B cell (primary cell): ENCODE measurements around the gene SCAMP4. TPM values are rescaled to one million over a fixed set of nuclear protein-coding genes. Genes with fewer than 3 reads are reported as not detected.

Source experiments
- ATAC-seq: fragments of 200-7000 bp; cut with Tn5 transposase; one replicate; pipeline ENCODE4 v1.10.0; 2021; ENCODE audit warnings: low read depth, mild to moderate bottlenecking, moderate number of reproducible peaks, moderate library complexity
- CTCF ChIA-PET: fragments of 350-600 bp; sonication (Branson Sonifier 250); formaldehyde crosslinking; loops from one replicate; lab custom pipeline; 2021; ENCODE audit warnings: antibody characterized with exemption, inconsistent platforms; lab: Charles Lee
- POLR2A ChIA-PET: fragments of 350-600 bp; sonication (Branson Sonifier 250); formaldehyde crosslinking; loops from one replicate; lab custom pipeline; 2021; ENCODE audit warnings: antibody characterized with exemption; lab: Charles Lee
- DNase-seq: peaks from one replicate; pipeline ENCODE4 v3.0.0; 2013
- H2AFZ ChIP-seq: 2 replicates; pipeline ENCODE4 v1.6.1; 2012; ENCODE audit warnings: mild to moderate bottlenecking, low read depth, low read length; ENCODE audit not compliant: insufficient read depth, poor library complexity, severe bottlenecking
- H3K27ac ChIP-seq, 2 donors: 1 replicate in 1 of 2; 2 replicates in 1 of 2; pipeline ENCODE4 v1.5.1; 2012 to 2013; ENCODE audit warnings: low read length in 2 of 2, mild to moderate bottlenecking in 2 of 2, moderate library complexity in 1 of 2
- H3K27me3 ChIP-seq, 4 experiments: fragments of 200-600 bp in 1 of 4; sonication (generic) in 1 of 4; replicated peaks in 1 of 4; 1 replicate in 2 of 4; 2 replicates in 2 of 4; pipeline versions ENCODE4 v1.6.1 to v1.7.0; 2013 to 2016; ENCODE audit warnings: low read length in 3 of 4, mild to moderate bottlenecking in 2 of 4, mixed read lengths in 1 of 4, moderate library complexity in 1 of 4; ENCODE audit not compliant: insufficient read depth in 4 of 4, control insufficient read depth in 3 of 4; ENCODE audit errors: control extremely low read depth in 1 of 4
- H3K36me3 ChIP-seq, 2 experiments: replicated peaks in 1 of 2; 1 replicate in 1 of 2; 2 replicates in 1 of 2; pipeline versions ENCODE4 v1.6.1 to v1.7.1; 2013; ENCODE audit warnings: low read length in 1 of 2; ENCODE audit not compliant: insufficient read depth in 2 of 2, control insufficient read depth in 1 of 2; ENCODE audit errors: control extremely low read depth in 1 of 2, extremely low read depth in 1 of 2
- H3K4me1 ChIP-seq, 2 donors: fragments of 200-600 bp in 1 of 2; sonication (generic) in 1 of 2; 1 replicate in 1 of 2; 2 replicates in 1 of 2; pipeline versions ENCODE4 v1.5.1 to v1.6.1; 2013 to 2017; ENCODE audit warnings: low read length in 2 of 2; ENCODE audit not compliant: control insufficient read depth in 2 of 2, insufficient read depth in 2 of 2
- H3K4me2 ChIP-seq: replicated peaks from 2 replicates; pipeline ENCODE3; 2012; ENCODE audit warnings: mild to moderate bottlenecking, low read depth, low read length; ENCODE audit not compliant: poor library complexity, severe bottlenecking
- H3K4me3 ChIP-seq, 5 experiments: fragments of 200-600 bp in 1 of 5; sonication (generic) in 1 of 5; 1 replicate in 3 of 5; 2 replicates in 2 of 5; pipeline versions ENCODE4 v1.5.1 to v1.7.0; 2011 to 2016; ENCODE audit warnings: low read length in 4 of 5, mild to moderate bottlenecking in 4 of 5, low read depth in 2 of 5, control low read depth in 1 of 5, moderate library complexity in 1 of 5; ENCODE audit not compliant: insufficient read depth in 1 of 5; ENCODE audit errors: control extremely low read depth in 1 of 5, extremely low read depth in 1 of 5
- H3K79me2 ChIP-seq: fragments of 200-600 bp; sonication (generic); one replicate; pipeline ENCODE4 v1.6.0; 2016; ENCODE audit warnings: low read length; ENCODE audit not compliant: control insufficient read depth, insufficient read depth
- H3K9ac ChIP-seq: fragments of 200-600 bp; sonication (generic); 2 replicates; pipeline ENCODE4 v1.6.1; 2017; ENCODE audit warnings: mild to moderate bottlenecking, low read length, moderate library complexity
- H3K9me3 ChIP-seq, 3 donors: one replicate each; pipeline versions ENCODE4 v1.6.1 to v1.7.1; 2013; ENCODE audit warnings: low read length in 2 of 3; ENCODE audit not compliant: control insufficient read depth in 2 of 3, insufficient read depth in 1 of 3; ENCODE audit errors: control extremely low read depth in 1 of 3
- H4K20me1 ChIP-seq: 2 replicates; pipeline ENCODE4 v1.6.0; 2012; ENCODE audit warnings: mild to moderate bottlenecking, low read length; ENCODE audit not compliant: insufficient read depth, control insufficient read depth, poor library complexity, severe bottlenecking
- H3K27ac Mint-ChIP-seq: one replicate; pipeline ENCODE4 v1.8.0; 2021; ENCODE audit warnings: mixed read lengths
- H3K27me3 Mint-ChIP-seq: one replicate; pipeline ENCODE4 v1.8.0; 2021; ENCODE audit warnings: mixed read lengths
- H3K4me1 Mint-ChIP-seq: one replicate; pipeline ENCODE4 v1.8.0; 2021; ENCODE audit warnings: mixed read lengths
- H3K4me3 Mint-ChIP-seq: one replicate; pipeline ENCODE4 v1.8.0; 2021; ENCODE audit warnings: mixed read lengths
- H3K9me3 Mint-ChIP-seq: one replicate; pipeline ENCODE4 v1.8.0; 2022; ENCODE audit warnings: mixed read lengths; ENCODE audit not compliant: insufficient read depth
- EZH2 ChIP-seq: IDR thresholded peaks from 2 replicates; pipeline ENCODE4 v1.6.1; 2012; ENCODE audit warnings: borderline replicate concordance, low read depth, mild to moderate bottlenecking, moderate library complexity, low read length; ENCODE audit not compliant: insufficient read depth, poor library complexity, severe bottlenecking
- WGBS: methylation state at CpG from one replicate; pipeline ENCODE4 v1.1.5; 2013; ENCODE audit warnings: missing lambda C conversion rate; ENCODE audit not compliant: insufficient coverage; 5-methylcytosine and 5-hydroxymethylcytosine counted together
- intact Hi-C: fragments of 100-400 bp; cut with micrococcal nuclease; formaldehyde crosslinking; loops from one replicate; pipeline ENCODE4 v1.10.0; 2022
- polyA plus RNA-seq: library from polyadenylated mRNA; depleted of rRNA; stranded (reverse); fragments of >200 nt; gene quantifications from 2 replicates; pipeline ENCODE4 v1.2.3, GENCODE V29; 2012
- total RNA-seq, 2 donors: library from RNA; stranded (reverse); fragments of 120-200 nt in 1 of 2; gene quantifications; 1 replicate in 1 of 2; 2 replicates in 1 of 2; pipeline versions ENCODE4 v1.2.3 to v1.2.4, GENCODE V29; 2013 to 2022
- TF ChIP-seq, protein P1 (sequence below): fragments of 200-600 bp; IDR thresholded peaks from one replicate; pipeline ENCODE4 v1.8.0; 2022; ENCODE audit warnings: antibody characterized with exemption, mild to moderate bottlenecking

SCAMP4 gene
- total and polyA plus RNA-seq, 2 donors (not counting 1 experiment from before 2014, with no cell fraction given): 47.9 to 60.0 TPM

DNA sequence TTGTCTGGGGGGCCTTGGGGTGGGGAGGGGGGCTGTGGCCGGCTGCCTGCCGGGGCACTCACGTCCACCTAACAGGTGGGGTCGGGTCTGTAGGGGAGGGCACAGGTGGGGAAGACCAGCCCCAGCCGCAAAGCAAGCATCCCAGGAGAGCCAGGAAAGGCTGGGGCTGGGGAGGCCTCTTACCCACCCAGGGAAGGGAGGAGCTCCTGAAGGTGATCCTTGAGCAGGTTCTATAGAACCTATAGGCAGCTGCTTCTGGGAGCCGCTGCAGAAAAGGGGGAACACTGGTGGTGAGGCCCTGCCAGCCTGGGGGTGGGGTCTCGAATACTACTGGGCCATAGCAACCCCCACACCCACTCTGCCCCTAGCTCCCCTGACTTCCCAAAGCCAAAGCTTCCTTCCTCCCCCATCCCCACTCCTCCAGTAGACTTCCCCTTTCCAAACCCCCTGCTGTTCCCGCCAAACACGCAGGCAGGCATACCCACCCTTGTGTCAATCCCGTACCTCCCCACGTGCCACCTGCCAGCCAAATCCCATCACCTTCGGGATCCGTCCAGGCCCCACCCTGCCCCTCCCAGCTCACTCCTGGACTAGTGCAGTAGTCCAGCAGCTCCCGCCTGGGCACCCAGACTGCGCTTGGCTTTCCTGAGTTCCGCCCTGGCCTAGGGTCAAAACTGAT lies 47.4 kb upstream of the SCAMP4 start:
- CTCF ChIA-PET: interaction anchor here (1.4 kb wide), 1 partner anchor 9 kb away, joined by 4 read pairs; no protein-coding TSS in a partner anchor
- H3K9me3 ChIP-seq: no peaks in the 10 kb centered on the region
- H3K27me3 ChIP-seq: no peaks in the 10 kb centered on the region
- H3K27me3 Mint-ChIP-seq: no peaks in the 10 kb centered on the region
- peak overlapping the region; percentile 97 for H3K4me2 ChIP-seq
- H3K27ac ChIP-seq: peak overlapping the region; percentile 61 to 79
- peak overlapping the region in 2 of 5 experiments; percentile 25 to 70 for H3K4me3 ChIP-seq
- H3K9ac ChIP-seq: peak overlapping the region; percentile 74
- no peak for ATAC-seq
- no peak overlapping the region for H2AFZ ChIP-seq
- TF ChIP-seq, protein P1, sequence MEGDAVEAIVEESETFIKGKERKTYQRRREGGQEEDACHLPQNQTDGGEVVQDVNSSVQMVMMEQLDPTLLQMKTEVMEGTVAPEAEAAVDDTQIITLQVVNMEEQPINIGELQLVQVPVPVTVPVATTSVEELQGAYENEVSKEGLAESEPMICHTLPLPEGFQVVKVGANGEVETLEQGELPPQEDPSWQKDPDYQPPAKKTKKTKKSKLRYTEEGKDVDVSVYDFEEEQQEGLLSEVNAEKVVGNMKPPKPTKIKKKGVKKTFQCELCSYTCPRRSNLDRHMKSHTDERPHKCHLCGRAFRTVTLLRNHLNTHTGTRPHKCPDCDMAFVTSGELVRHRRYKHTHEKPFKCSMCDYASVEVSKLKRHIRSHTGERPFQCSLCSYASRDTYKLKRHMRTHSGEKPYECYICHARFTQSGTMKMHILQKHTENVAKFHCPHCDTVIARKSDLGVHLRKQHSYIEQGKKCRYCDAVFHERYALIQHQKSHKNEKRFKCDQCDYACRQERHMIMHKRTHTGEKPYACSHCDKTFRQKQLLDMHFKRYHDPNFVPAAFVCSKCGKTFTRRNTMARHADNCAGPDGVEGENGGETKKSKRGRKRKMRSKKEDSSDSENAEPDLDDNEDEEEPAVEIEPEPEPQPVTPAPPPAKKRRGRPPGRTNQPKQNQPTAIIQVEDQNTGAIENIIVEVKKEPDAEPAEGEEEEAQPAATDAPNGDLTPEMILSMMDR: no peak
- TF ChIP-seq EZH2: no peak
- H3K79me2 ChIP-seq: peaks cover 80% of the 10 kb centered on the region
- H3K9me3 Mint-ChIP-seq: no peaks in the 10 kb centered on the region
- H3K27ac Mint-ChIP-seq: peak overlapping the region; percentile 85
- POLR2A ChIA-PET: interaction anchor here (0.6 to 1.9 kb wide), 4 partner anchors 9 to 764 kb away, joined by 3 to 6 read pairs (median 5); partner anchors contain the start of gene REXO1
- H3K36me3 ChIP-seq: peaks cover 0 to 4% of the 10 kb centered on the region in 2 experiments
- peaks cover 64 to 86% of the 10 kb centered on the region in 2 donors for H3K4me1 ChIP-seq
- peak overlapping the region; percentile 68 for H3K4me3 Mint-ChIP-seq
- peak; percentile 42 for DNase-seq
- WGBS: 36% methylated on average over 13 of the region's 16 CpGs
- peaks cover 69% of the 10 kb centered on the region for H3K4me1 Mint-ChIP-seq
- peaks cover 93% of the 10 kb centered on the region for H4K20me1 ChIP-seq
- intact Hi-C loops: no loop called here
